MV-4-11 (cell line): ENCODE data around the gene PCDHA11.
"Not testable (repeated sequence)": the region's sequence is repeated elsewhere in the genome, so short reads cannot be mapped to it uniquely, and the experiment has no call there.

Source experiments
- DNase-seq: peaks from one replicate; lab custom pipeline; 2025; lab: John Stamatoyannopoulos, UW

PCDHA11 gene, protein sequence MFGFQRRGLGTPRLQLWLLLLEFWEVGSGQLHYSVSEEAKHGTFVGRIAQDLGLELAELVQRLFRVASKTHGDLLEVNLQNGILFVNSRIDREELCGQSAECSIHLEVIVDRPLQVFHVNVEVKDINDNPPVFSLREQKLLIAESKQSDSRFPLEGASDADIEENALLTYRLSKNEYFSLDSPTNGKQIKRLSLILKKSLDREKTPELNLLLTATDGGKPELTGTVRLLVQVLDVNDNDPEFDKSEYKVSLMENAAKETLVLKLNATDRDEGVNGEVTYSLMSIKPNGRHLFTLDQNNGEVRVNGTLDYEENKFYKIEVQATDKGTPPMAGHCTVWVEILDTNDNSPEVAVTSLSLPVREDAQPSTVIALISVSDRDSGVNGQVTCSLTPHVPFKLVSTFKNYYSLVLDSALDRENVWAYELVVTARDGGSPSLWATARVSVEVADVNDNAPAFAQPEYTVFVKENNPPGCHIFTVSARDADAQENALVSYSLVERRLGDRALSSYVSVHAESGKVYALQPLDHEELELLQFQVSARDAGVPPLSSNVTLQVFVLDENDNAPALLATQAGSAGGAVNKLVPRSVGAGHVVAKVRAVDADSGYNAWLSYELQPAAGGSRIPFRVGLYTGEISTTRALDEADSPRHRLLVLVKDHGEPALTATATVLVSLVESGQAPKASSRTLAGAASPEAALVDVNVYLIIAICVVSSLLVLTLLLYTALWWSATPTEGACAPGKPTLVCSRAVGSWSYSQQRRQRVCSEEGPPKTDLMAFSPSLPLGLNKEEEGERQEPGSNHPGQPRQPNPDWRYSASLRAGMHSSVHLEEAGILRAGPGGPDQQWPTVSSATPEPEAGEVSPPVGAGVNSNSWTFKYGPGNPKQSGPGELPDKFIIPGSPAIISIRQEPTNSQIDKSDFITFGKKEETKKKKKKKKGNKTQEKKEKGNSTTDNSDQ

DNA sequence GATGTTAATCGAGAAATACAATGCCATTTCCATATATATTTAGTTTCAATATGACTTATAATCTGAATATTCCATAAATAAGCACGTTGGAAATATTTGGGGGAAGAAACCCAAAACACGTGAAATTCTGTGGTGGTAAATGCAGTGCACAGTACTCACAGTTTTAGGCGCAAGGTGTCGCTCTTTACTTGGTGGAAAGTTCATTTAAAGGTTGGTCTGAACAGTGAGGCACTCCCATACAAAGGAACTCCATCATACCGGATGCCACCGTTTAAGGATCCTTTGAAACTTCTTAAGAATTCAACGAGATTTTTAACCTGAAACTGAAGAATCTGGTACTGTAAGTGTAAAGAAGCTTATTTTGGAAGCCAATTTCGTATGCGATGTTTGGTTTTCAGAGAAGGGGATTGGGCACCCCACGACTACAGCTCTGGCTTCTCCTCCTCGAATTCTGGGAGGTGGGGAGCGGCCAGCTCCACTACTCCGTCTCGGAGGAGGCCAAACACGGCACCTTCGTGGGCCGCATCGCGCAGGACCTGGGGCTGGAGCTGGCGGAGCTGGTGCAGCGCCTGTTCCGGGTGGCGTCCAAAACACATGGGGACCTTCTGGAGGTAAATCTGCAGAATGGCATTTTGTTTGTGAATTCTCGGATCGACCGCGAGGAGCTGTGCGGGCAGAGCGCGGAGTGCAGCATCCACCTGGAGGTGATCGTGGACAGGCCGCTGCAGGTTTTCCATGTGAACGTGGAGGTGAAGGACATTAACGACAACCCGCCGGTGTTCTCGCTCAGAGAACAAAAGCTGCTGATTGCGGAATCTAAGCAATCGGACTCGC lies at the start of gene PCDHA11:
Gene PCDHA11 (plus strand): TSS at position 237 of the 834 bp plus-strand sequence. CDS start 147 bp downstream, at position 384.
- DNase-seq, result no peak

DNA sequence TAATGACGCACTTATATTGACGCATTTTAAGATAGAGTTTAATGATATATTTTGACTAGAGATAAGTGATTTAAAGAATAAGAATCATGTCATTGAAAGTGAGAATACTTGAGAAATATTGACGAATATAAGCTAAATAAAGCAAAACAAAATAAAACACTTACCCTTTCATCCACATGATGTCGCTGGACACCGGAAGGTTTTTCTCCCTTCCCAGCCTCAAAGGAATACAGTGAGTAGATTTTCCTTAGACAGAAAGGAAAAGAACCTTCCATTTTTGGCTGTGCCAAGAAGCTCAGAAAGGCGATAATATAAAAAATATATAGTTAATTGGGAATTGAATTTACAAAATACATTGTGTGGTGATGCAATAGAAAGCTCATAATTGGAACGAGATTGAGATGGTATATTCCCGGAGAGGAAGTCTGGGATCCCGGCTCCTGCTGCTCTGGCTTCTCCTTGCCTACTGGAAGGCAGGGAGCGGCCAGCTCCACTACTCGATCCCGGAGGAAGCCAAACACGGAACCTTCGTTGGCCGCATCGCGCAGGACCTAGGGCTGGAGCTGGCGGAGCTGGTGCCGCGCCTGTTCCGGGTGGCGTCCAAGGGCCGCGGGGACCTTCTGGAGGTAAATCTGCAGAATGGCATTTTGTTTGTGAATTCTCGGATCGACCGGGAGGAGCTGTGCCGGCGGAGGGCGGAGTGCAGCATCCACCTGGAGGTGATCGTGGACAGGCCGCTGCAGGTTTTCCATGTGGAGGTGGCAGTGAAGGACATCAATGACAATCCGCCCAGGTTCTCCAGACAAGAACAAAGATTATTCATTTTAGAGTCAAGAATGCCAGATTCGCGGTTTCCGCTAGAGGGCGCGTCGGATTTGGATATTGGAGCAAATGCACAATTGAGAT lies 47.1 kb upstream of the PCDHA11 start, which contains the start of gene PCDHA5:
Gene PCDHA5 (plus strand): TSS at position 239 of the 906 bp plus-strand sequence.
- DNase-seq, result no peak

DNA sequence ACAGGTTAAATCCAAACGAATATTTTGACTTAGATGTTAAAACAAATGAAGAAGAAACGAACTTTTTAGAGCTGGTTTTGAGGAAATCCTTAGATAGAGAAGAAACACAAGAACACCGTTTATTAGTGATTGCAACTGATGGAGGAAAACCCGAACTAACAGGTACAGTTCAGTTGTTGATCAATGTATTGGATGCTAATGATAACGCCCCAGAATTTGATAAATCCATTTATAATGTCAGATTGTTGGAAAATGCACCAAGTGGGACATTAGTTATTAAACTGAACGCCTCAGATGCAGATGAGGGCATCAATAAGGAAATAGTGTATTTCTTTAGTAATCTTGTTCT lies 46.5 kb upstream of the PCDHA11 start:
- DNase-seq, result no peak

DNA sequence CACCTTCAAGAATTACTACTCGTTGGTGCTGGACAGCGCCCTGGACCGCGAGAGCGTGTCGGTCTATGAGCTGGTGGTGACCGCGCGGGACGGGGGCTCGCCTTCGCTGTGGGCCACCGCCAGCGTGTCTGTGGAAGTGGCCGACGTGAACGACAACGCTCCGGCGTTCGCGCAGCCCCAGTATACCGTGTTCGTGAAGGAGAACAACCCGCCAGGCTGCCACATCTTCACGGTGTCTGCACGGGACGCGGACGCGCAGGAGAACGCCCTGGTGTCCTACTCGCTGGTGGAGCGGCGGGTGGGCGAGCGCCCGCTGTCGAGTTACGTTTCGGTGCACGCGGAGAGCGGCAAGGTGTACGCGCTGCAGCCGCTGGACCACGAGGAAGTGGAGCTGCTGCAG lies 45.8 kb upstream of the PCDHA11 start:
- not testable (repeated sequence) for DNase-seq

DNA sequence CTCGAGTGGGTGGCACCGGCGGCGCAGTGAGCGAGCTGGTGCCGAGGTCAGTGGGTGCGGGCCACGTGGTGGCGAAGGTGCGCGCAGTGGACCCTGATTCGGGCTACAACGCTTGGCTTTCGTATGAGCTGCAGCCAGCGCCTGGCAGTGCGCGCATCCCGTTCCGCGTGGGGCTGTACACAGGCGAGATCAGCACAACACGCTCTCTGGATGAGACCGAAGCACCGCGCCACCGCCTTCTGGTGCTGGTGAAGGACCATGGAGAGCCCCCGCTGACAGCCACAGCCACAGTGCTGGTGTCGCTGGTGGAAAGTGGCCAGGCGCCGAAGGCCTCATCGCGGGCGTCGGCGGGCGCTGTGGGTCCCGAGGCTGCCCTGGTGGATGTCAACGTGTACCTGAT lies 45.3 kb upstream of the PCDHA11 start:
- no peak for DNase-seq

DNA sequence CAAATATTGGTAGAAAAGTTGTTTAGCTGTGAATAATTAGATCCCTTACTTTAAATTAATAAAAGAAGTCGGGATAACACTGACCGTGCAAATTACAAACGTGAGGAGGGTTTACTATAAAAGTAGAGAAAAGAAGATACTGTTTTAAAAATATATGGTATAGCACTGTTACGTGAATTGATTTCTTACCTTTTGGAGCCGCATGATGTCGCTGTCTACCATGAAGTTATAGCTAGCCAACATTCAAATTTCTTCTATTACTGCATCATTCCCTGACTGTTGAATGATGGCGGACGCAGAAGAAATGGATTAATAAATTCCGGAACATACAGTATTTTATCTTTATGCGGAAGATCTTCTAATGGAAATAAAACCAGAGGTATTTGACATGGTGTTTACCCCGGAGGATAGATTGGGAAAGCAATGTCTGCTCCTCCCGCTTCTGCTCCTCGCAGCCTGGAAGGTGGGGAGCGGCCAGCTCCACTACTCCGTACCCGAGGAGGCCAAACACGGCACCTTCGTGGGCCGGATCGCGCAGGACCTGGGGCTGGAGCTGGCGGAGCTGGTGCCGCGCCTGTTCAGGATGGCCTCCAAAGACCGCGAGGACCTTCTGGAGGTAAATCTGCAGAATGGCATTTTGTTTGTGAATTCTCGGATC lies 40.9 kb upstream of the PCDHA11 start, which contains the start of gene PCDHA6:
Gene PCDHA6 (plus strand): TSS at position 257 of the 658 bp plus-strand sequence. CDS start 132 bp downstream, at position 389.
- no peak for DNase-seq

DNA sequence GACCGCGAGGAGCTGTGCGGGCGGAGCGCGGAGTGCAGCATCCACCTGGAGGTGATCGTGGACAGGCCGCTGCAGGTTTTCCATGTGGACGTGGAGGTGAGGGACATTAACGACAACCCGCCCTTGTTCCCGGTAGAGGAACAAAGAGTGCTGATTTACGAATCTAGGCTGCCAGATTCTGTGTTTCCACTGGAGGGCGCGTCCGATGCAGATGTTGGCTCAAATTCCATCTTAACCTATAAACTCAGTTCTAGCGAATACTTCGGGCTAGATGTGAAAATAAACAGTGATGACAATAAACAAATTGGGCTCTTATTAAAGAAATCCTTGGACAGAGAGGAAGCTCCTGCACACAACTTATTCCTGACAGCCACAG lies 40.4 kb upstream of the PCDHA11 start:
- no peak for DNase-seq

DNA sequence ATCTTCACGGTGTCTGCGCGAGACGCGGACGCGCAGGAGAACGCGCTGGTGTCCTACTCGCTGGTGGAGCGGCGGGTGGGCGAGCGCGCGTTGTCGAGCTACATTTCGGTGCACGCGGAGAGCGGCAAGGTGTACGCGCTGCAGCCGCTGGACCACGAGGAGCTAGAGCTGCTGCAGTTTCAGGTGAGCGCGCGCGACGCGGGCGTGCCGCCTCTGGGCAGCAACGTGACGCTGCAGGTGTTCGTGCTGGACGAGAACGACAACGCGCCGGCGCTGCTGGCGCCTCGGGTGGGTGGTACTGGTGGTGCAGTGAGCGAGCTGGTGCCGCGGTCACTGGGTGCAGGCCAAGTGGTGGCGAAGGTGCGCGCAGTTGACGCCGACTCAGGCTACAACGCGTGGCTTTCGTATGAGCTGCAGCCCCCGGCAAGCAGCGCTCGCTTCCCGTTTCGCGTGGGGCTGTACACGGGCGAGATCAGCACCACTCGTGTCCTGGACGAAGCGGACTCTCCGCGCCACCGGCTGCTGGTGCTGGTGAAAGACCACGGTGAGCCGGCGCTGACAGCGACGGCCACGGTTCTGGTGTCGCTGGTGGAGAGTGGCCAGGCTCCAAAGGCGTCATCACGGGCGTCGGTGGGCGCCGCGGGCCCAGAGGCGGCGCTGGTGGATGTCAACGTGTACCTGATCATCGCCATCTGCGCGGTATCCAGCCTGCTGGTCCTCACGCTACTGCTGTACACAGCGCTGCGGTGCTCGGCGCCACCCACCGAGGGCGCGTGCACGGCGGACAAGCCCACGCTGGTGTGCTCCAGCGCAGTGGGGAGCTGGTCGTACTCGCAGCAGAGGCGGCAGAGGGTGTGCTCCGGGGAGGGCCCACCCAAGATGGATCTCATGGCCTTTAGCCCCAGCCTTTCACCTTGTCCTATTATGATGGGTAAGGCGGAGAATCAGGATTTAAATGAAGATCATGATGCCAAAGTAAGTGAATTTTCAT lies 39.0 kb upstream of the PCDHA11 start:
- DNase-seq, result not testable (repeated sequence)

DNA sequence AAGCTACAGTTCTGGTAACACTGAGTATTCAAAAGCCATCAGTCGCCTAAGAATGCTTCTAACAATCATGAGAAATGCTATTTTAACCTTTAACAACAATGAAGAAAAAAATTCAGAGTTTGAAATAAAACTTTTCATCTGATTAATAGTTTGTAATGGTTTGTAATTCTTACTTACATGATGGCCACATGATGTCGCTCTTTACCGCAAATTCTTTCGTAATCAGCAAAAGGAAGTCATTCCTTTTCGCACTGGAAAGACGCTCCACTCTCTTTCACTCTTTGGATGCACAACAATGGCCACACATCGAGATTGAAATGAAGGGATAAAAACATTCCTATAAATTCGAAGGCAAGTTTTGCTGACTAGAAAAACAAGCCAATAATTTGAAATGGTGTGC lies 34.8 kb upstream of the PCDHA11 start, which contains the start of gene PCDHA7:
Gene PCDHA7 (plus strand): TSS at position 277 of the 400 bp plus-strand sequence. CDS start 115 bp downstream, at position 392.
- DNase-seq, result peak; percentile 15

DNA sequence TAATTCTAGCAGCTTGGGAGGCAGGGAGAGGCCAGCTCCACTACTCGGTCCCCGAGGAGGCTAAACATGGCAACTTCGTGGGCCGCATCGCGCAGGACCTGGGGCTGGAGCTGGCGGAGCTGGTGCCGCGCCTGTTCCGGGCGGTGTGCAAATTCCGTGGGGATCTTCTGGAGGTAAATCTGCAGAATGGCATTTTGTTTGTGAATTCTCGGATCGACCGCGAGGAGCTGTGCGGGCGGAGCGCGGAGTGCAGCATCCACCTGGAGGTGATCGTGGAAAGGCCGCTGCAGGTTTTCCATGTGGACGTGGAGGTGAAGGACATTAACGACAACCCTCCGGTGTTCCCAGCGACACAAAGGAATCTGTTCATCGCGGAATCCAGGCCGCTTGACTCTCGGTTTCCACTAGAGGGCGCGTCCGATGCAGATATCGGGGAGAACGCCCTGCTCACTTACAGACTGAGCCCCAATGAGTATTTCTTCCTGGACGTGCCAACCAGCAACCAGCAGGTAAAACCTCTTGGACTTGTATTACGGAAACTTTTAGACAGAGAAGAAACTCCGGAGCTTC lies 34.2 kb upstream of the PCDHA11 start:
- DNase-seq, result not testable (repeated sequence)

DNA sequence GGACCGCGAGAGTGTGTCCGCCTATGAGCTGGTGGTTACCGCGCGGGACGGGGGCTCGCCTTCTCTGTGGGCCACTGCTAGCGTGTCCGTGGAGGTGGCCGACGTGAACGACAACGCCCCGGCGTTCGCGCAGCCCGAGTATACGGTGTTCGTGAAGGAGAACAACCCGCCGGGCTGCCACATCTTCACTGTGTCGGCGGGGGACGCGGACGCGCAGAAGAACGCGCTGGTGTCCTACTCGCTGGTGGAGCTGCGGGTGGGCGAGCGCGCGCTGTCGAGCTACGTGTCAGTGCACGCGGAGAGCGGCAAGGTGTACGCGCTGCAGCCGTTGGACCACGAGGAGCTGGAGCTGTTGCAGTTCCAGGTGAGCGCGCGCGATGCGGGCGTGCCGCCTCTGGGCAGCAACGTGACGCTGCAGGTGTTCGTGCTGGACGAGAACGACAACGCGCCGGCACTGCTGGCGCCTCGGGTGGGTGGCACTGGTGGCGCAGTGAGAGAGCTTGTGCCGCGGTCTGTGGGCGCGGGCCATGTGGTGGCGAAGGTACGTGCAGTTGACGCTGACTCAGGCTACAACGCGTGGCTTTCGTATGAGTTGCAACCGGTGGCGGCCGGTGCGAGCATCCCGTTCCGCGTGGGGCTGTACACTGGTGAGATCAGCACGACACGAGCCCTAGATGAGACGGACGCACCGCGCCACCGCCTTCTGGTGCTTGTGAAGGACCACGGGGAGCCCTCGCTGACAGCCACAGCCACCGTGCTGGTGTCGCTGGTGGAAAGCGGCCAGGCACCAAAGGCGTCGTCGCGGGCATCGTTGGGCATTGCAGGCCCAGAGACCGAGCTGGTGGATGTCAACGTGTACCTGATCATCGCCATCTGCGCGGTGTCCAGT lies 32.9 kb upstream of the PCDHA11 start:
- no peak for DNase-seq

DNA sequence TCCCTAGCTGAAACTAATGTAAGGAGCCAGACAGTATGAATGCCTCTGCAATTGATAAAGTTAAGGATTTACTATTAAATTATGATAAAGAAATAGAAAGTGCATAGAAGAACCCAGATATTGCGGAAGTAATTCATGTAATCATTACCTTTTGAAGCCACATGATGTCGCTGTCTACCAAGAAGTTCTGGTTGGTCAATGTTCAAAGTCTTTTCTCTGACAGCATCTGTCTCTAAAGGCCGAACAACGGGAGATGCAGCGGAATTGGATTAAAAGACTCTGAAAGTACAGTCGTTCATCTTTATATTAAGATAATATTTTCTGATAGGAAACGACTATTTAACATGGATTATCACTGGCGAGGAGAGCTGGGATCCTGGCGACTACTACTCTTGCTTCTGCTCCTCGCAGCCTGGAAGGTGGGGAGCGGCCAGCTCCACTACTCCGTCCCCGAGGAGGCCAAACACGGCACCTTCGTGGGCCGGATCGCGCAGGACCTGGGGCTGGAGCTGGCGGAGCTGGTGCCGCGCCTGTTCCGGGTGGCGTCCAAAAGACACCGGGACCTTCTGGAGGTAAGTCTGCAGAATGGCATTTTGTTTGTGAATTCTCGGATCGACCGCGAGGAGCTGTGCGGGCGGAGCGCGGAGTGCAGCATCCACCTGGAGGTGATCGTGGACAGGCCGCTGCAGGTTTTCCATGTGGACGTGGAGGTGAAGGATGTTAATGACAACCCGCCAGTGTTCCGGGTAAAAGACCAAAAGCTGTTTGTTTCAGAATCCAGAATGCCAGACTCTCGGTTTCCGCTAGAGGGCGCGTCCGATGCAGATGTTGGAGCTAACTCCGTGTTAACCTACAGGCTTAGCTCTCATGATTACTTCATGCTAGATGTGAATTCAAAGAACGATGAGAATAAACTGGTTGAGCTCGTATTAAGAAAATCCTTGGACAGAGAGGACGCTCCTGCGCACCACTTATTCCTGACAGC lies 27.5 kb upstream of the PCDHA11 start, which contains the start of gene PCDHA8:
Gene PCDHA8 (plus strand): TSS at position 210 of the 985 bp plus-strand sequence. CDS start 135 bp downstream, at position 345.
- DNase-seq, result peak; percentile 34

DNA sequence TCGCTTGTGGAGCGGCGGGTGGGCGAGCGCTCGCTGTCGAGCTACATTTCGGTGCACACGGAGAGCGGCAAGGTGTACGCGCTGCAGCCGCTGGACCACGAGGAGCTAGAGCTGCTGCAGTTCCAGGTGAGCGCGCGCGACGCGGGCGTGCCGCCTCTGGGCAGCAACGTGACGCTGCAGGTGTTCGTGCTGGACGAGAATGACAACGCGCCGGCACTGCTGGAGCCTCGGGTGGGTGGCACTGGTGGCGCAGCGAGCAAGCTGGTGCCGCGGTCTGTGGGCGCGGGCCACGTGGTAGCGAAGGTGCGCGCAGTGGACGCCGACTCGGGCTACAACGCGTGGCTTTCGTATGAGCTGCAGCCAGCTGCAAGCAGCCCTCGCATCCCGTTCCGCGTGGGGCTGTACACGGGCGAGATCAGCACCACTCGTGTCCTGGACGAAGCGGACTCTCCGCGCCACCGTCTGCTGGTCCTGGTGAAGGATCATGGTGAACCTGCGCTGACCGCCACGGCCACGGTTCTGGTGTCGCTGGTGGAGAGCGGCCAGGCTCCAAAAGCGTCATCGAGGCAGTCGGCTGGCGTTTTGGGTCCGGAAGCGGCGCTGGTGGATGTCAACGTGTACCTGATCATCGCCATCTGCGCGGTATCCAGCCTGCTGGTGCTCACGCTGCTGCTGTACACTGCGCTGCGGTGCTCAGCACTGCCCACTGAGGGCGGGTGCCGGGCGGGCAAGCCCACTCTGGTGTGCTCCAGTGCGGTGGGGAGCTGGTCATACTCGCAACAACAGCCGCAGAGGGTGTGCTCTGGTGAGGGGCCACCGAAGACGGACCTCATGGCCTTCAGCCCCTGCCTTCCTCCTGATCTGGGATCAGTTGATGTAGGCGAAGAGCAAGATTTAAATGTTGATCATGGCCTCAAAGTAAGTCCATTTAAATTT lies 25.7 kb upstream of the PCDHA11 start:
- DNase-seq, result no peak

DNA sequence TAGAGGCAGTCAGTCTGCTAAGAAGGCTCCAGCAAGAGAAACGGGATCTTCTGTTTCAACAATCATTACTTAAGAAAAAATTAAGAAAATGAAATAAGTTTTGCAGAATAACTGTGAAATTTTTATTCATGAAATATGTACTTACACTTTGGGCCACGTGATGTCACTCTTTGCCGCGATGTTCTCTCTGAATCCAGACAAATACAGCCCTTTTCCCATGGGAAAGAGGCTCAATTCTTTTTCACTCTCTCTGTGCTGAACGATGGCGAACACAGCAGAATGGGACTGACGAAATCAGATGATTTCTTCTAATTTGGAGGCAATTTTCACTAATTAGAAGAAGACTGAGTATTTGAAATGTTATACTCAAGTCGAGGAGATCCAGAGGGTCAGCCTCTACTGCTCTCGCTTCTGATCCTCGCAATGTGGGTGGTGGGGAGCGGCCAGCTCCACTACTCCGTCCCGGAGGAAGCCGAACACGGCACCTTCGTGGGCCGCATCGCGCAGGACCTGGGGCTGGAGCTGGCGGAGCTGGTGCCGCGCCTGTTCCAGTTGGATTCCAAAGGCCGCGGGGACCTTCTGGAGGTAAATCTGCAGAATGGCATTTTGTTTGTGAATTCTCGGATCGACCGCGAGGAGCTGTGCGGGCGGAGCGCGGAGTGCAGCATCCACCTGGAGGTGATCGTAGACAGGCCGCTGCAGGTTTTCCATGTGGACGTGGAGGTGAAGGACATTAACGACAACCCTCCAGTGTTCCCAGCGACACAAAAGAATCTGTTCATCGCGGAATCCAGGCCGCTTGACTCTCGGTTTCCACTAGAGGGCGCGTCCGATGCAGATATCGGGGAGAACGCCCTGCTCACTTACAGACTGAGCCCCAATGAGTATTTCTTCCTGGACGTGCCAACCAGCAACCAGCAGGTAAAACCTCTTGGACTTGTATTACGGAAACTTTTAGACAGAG lies 20.3 kb upstream of the PCDHA11 start, which contains the start of gene PCDHA9:
Gene PCDHA9 (plus strand): TSS at position 244 of the 964 bp plus-strand sequence. CDS start 114 bp downstream, at position 358.
- not testable (repeated sequence) for DNase-seq
